DMS153 treated with DMSO at 0.1 percent for 48 hours (cell line): ENCODE measurements around the gene GEMIN4.
"Not testable (repeated sequence)": the region's sequence is repeated elsewhere in the genome, so short reads cannot be mapped to it uniquely, and the experiment has no call there.

ENCODE experiments used
- DNase-seq: peaks from one replicate; lab custom pipeline; 2025; ENCODE audit not compliant: unreplicated experiment; lab: John Stamatoyannopoulos, UW

Gene GEMIN4

DNA sequence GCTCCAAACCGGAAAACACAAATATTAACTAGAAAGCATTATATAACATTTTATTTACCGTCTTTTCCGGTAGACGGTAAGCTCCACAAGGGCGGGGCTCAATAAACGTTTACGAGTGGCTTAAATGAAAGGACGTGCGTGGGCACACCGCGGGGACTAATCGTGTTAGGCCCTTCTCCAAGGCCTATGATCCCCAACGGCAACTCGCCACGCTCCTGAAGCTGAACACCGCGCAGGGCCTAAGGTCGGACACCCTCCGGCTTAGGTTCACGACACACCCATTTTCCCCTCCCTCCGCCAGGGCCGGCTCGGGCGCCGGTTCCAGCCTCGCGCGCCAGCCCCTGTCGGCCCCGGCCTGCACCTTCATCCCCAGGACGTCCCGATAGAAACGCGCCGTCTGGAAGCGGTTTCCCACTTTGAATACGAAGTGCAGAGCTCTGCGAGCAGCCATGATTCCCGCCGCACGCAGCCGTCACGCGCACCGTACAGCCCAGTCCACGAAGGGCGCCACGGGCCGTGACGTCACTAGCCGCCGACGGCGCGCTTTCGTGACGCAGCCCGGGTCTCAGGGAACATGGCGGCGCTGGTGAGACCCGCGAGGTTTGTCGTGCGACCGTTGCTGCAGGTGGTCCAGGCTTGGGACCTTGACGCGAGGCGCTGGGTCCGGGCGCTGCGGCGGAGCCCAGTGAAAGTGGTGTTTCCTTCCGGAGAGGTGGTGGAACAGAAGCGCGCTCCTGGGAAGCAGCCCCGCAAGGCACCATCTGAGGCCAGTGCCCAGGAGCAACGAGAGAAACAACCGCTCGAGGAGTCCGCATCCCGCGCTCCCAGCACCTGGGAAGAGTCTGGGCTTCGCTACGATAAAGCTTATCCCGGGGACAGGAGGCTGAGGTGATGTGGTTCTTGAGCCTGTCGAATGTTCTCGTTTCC is 30.0 kb upstream of the GEMIN4 start, which contains the start of the genes GLOD4 and MRM3:
Gene GLOD4 (minus strand): TSS at position 476 of the 927 bp plus-strand sequence. CDS start 25 bp downstream, at position 451.
Gene MRM3 (plus strand): TSS at position 549 of the 927 bp plus-strand sequence. CDS start 26 bp downstream, at position 575.
- DNase-seq, result peak; percentile 12

GRCh38 chr17:778096-778495 is 26.0 kb upstream of the GEMIN4 start:
- no peak for DNase-seq

DNA sequence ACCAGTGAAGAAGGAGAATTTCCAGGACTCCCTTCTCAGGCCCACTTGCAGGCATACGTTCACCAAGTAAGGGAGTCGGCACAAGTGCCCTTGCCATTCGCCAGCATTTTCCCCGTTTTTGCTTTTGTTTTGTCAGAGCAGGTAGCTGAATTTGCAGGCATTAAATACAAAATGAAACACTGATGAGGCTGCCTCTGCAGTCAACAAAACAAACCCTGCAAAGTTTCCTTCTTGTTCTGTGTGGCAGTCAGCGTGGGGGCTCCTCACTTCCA is 22.2 kb upstream of the GEMIN4 start:
- DNase-seq, result no peak

- DNase-seq, result no peak
Measured at GRCh38 chr17:773467-774312, 21.6 kb upstream of the GEMIN4 start.

- DNase-seq, result no peak
Measured at GRCh38 chr17:773016-773415, 21.0 kb upstream of the GEMIN4 start.

GRCh38 chr17:767076-767475 is 15.0 kb upstream of the GEMIN4 start:
- no peak for DNase-seq

DNA sequence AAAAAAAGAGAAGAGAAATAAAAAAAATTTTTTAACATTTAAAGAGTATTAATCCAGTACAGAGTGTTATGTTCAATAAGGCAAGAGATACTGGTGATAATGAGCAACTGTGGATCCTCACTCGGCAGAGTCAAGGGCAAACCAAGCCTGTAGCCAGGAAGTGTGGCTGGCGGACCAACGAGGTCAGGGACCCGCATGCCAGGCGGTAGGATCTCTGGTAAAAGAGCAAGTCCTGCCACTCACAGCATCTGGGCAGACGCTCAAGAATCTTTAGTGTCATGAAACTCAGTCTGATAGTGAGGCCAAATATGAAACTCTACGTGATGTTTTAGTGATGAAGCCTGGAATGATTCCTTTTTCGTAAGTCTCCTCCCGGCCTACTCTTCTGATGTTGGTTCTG is 8.3 kb upstream of the GEMIN4 start:
- DNase-seq, result no peak

DNA sequence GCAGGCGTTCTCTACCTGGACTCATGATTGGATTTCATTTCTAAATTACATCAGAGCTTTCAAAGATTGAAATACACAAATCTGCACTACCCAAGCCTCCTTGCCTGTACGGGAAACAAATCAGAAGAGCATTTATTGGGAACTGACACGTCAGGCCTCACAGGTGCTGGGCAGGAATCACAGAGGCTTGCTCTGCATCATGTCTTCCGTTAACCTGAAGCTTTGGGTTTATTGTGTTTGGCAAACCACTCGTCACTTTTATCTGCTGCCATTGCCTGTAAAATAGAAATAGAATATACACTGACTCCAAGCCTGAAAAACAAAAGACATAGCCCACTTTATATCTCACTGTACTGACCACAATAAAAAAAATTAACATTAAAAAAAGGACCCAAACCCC is 7.9 kb upstream of the GEMIN4 start:
- no peak for DNase-seq

- DNase-seq, result not testable (repeated sequence)
Measured at GRCh38 chr17:756010-756567, 4.0 kb upstream of the GEMIN4 start.

DNA sequence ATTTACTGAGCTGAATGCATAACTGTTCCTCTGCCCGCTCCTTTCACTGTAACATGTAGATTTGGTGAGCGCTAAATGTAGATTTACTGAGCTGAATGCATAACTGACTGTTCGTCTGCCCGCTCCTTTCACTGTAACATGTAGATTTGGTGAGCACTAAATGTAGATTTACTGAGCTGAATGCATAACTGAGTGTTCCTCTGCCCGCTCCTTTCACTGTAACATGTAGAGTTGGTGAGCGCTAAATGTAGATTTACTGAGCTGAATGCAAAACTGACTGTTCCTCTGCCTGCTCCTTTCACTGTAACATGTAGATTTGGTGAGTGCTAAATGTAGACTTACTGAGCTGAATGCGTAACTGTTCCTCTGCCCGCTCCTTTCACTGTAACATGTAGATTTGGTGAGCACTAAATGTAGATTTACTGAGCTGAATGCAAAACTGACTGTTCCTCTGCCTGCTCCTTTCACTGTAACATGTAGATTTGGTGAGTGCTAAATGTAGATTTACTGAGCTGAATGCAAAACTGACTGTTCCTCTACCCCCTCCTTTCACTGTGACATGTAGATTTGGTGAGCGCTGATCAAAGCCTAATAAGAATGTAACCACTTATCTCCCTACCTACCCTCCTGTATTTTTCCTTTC is 3.4 kb upstream of the GEMIN4 start:
- not testable (repeated sequence) for DNase-seq

GRCh38 chr17:753418-753817 is 1.4 kb upstream of the GEMIN4 start:
- no peak for DNase-seq

- no peak for DNase-seq
Measured at GRCh38 chr17:752620-753219, 656 bp upstream of the GEMIN4 start.

DNA sequence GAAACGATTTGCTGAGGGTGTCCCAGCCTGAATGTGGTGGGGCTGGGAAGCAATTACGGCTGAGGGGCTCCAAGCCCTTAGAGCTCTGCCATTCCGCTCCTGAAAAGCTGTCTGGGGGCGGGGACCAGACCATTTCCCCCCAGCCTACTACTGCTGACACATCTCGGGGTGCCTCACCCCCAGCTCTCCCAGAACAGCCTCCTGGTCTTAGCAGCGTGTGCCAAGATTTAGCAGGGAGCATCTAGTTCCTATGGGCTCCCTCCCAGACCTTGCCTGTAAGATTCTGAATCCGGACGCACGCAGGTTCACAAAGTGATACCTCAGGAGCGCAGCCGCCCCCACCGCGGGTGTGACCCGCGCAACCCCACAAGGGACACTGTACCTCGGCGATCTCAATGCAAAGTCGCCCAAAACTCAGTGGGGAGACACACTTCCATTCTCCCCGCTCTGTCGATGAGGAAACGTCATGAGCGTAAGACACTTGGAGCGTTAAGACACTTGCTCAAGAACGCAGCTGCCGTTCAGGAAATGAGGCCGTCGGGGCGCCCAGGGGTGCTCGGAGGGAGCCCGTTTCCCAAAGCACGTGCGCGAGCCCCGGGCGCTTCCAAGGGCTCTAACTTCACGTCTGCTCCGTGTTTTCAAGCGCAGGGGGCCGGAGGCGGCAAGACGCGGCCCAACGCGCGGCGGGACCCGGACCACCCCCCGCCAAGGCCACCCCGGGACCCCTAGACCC is 629 bp downstream of the GEMIN4 start:
- no peak for DNase-seq

GRCh38 chr17:750431-751037 is 1.5 kb downstream of the GEMIN4 start:
- DNase-seq, result no peak

DNA sequence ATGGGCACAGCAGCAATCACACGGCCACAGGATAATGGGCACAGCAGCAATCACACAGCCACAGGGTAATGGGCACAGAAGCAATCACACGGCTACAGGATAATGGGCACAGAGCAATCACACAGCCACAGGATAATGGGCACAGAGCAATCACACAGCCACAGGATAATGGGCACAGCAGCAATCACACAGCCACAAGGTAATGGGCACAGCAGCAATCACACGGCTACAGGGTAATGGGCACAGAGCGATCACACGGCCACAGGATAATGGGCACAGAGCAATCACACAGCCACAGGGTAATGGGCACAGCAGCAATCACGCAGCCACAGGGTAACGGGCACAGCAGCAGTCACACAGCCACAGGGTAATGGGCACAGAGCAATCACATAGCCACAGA is 2.7 kb downstream of the GEMIN4 start:
- not testable (repeated sequence) for DNase-seq

DNA sequence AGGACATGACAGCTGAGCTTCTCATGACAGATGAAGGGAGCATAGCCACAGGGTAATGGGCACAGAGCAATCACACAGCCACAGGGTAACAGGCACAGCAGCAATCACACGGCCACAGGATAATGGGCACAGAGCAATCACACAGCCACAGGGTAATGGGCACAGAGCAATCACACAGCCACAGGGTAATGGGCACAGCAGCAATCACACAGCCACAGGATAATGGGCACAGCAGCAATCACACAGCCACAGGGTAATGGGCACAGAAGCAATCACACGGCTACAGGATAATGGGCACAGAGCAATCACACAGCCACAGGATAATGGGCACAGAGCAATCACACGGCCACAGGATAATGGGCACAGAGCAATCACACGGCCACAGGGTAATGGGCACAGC is 3.5 kb downstream of the GEMIN4 start:
- DNase-seq, result not testable (repeated sequence)

GRCh38 chr17:746783-747629 is 5.1 kb downstream of the GEMIN4 start:
- no peak for DNase-seq

DNA sequence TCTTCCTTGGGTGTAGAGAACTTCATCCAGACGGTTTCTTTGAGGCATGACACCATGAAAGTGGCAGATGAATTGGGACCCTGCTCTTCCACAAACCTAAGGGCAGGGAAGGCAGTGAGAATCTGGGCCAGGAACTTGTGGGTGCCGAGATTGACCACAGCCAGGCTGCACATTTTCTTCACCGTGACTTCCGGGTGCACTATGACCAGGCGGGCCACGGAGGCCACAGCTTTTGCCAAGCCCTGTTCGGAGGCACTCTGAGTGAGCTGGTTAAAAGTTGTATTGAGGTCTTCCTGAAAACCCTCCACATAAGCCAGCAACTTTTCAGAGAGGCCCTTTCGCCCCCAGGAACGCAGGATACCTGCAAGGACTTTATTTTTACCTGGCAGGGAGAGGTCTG is 5.9 kb downstream of the GEMIN4 start:
- DNase-seq, result no peak

DNA sequence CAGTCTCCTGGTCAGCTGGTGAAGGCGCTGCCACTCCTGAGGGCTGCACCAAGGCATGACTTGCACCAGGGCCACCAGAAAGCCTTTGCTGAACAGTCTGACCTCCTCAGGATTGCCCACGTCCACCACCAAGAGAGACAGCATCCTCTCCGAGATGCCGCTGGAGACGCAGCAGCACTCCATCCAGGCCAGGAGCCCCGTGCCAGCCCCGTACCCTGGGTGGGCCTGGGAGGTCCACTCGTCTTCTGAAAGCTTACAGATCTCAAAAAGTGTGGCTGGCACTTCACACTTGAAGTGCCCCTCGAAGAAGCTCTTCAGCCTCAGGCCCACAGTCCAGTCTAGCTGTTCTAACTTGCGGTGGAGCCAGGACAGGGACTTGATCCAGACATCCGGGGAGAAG is 6.7 kb downstream of the GEMIN4 start:
- no peak for DNase-seq
